AG08395 (cell line): ENCODE data around the gene FAU.
A peak's percentile ranks its signal among the peaks of the same experiment; 100 is the strongest.

ENCODE experiments used
- DNase-seq: peaks from one replicate; pipeline ENCODE4 v3.0.0; 2012; ENCODE audit warnings: mixed read lengths, low spot score

Gene FAU

GRCh38 chr11:65135633-65136145 lies 13.8 kb upstream of the FAU start:
- DNase-seq: no peak

- peak; percentile 97 for DNase-seq
Measured at GRCh38 chr11:65134952-65135632, 13.2 kb upstream of the FAU start.

GRCh38 chr11:65134240-65134951 lies 12.5 kb upstream of the FAU start, which contains the start of gene SYVN1:
TSS of gene SYVN1 (minus strand) at chr11:65134519. CDS start at chr11:65133601, 918 bp downstream.
- peak; percentile 91 for DNase-seq

- no peak for DNase-seq
Measured at GRCh38 chr11:65133724-65134123, 11.8 kb upstream of the FAU start.

GRCh38 chr11:65132988-65133700 lies 11.2 kb upstream of the FAU start:
- no peak for DNase-seq

GRCh38 chr11:65132238-65132987 lies 10.5 kb upstream of the FAU start:
- no peak for DNase-seq

GRCh38 chr11:65131895-65132237 lies 9.9 kb upstream of the FAU start:
- DNase-seq: no peak

GRCh38 chr11:65131417-65131776 lies 9.5 kb upstream of the FAU start:
- DNase-seq: no peak

GRCh38 chr11:65130631-65131416 lies 8.9 kb upstream of the FAU start:
- no peak for DNase-seq

- DNase-seq: no peak
Measured at GRCh38 chr11:65129649-65130441, 7.9 kb upstream of the FAU start.

- no peak for DNase-seq
Measured at GRCh38 chr11:65128182-65129145, 6.5 kb upstream of the FAU start.

- no peak for DNase-seq
Measured at GRCh38 chr11:65127473-65128181, 5.7 kb upstream of the FAU start.

- no peak for DNase-seq
Measured at GRCh38 chr11:65126624-65127274, 4.8 kb upstream of the FAU start.

GRCh38 chr11:65125197-65126056 lies 3.5 kb upstream of the FAU start:
- DNase-seq: no peak

- no peak for DNase-seq
Measured at GRCh38 chr11:65124480-65125196, 2.7 kb upstream of the FAU start.

- DNase-seq: no peak
Measured at GRCh38 chr11:65121447-65121864, 478 bp downstream of the FAU start.

GRCh38 chr11:65120831-65121230 lies 1.1 kb downstream of the FAU start:
- DNase-seq: no peak
